ENCODE data around the gene SMYD4. TPM values are rescaled to one million over a fixed set of nuclear protein-coding genes. Genes with fewer than 3 reads are reported as not detected.
A peak's percentile ranks its signal among the peaks of the same experiment; 100 is the strongest.

SMYD4 gene
- total RNA-seq, 1 donor from 2014 or later = 8.8 TPM

DNA sequence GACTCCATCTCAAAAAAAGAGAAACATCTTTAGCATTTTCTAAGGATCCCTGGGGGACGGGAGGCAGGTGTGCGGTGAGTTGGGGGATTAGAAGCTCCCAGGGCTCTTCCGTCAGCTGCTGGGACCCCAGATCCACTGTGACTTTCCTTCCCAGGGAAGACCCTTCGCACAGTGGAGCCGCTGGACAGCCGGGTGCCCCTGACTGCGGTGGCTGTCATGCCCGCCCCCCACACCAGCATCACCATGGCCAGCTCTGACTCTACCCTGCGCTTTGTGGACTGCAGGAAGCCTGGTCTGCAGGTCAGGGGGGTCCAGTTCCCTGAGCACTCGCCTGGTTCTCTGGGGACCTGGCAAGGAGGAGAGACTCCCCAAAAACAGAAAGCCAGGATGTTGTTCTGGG, 94.3 kb downstream of the SMYD4 start:
- no peak for DNase-seq (ENCODE audit: low read depth)

DNA sequence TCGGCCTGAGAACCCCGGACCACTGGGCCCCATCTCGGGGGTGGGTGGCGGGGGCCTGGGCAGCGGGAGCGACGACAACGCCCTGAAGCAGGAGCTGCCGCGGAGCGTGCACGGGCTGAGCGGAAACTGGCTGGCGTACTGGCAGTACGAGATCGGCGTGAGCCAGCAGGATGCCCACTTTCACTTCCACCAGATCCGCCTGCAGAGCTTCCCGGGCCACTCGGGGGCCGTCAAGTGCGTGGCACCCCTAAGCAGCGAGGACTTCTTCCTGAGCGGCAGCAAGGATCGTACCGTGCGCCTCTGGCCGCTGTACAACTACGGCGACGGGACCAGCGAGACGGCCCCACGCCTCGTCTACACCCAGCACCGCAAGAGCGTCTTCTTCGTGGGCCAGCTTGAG, 95.9 kb downstream of the SMYD4 start:
- DNase-seq (ENCODE audit: low read depth) = no peak

DNA sequence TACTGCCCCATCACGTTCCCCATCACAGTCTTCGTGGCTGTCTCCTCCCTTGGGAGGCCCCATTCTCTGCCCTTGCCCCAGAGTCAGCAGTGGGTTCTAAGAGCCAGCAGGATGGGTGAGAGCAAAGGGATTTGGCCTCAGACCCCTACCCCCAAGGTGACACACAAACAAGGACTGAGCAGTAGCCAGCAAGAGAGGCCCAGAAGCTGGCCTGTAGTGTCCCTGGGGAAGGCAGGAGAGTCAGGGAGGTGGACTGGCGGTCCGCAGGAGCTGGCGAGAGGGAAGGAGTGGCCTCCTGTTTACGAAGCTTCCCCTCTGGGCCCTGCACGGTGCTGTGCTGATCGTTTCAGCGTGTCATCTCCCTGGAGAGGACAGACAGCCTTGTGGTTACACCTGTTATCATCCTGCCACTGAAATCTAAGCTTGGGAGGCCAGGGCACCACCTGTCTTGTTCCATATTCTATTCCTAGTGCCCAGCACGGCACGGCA, 96.8 kb downstream of the SMYD4 start:
- DNase-seq (ENCODE audit: low read depth) = peak; percentile 91

DNA sequence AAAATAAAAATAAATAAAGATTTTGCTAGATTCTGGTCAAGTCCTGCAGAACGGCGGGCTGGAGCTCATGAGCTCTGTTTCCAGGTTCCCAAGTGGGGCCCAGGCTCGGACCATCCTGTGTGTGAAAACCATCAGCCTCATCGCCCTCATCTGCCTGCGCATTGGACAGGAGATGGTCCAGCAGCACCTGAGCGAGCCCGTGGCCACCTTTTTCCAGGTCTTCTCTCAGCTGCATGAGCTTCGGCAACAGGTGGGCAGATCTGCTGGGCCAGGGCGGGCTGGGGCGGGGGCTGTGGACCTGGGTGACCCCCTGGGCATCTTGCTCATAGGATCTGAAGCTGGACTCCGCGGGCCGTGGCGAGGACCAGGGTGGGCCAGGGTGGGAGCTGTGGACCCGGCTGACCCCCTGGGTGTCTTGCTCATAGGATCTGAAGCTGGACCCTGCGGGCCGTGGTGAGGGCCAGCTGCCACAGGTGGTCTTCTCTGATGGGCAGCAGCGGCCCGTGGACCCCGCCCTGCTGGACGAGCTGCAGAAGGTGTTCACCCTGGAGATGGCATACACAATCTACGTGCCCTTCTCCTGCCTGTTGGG, 97.4 kb downstream of the SMYD4 start:
- DNase-seq (ENCODE audit: low read depth) = peak; percentile 41

DNA sequence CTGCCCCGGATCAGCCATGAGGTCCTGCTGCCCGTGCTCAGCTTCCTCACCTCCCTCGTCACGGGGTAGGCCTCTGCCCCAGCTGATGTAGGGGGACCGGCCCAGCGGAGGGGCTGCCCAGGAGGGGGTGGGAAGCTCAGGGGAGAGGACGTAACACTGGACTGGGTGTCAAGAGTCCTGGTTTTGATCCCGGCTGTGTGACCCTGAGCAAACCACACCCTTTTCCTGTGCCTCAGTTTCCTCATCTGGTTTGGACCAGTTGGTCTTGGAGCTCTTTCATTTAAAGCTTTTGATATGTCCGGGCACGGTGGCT, 98.6 kb downstream of the SMYD4 start:
- DNase-seq (ENCODE audit: low read depth) = no peak

DNA sequence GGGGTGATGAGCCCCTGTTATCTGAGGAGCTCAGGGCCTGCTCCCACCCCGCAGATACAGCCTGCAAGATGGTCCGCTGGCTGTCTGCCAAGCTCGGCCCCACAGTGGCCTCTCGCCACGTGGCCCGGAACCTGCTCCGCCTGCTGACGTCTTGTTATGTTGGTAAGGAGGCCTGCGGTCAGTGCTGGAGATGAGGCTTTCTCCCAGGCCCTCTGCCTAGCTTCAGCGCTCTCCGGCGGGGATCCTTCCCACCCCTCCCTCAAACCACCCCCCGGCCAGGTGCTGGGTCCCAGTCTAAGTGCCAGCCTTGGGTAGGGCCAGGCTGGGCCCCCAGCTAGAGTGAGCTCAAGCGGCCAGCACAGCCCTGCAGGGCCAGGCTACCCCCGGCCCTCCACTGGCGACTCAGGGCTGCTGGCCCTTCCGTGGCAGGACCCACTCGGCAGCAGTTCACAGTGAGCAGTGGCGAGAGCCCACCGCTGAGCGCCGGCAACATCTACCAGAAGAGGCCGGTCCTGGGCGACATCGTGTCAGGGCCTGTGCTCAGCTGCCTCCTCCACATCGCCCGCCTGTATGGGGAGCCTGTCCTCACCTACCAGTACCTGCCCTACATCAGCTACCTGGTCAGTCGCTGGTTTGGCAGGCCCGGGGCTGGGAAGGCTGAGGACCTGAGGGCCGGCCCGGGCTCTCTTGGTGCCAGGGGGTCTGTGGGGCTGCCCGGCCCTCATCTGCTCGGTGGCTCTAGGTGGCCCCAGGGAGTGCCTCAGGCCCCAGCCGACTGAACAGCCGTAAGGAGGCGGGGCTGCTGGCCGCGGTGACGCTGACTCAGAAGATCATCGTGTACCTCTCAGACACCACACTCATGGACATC, 99.1 kb downstream of the SMYD4 start:
- DNase-seq (ENCODE audit: low read depth) = peak; percentile 93

DNA sequence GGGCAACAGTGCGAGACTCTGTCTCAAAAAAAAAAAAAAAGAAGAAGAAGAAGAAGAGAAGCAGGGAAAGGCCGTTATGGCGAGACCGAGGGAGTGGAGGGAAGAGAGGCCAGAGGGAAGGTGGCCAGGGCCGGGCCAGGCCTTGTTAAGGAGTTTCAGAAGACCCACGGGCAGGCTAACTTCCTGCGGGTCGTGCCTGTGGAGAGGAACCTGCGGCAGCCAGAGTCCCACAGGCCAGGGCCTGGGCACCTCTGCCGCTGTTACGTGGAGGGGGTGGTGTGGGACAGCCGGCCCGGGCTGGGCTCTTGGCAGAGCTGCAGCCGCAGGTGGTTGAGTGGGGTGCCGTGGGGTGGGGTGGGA, 99.8 kb downstream of the SMYD4 start:
- no peak for DNase-seq (ENCODE audit: low read depth)

Other genes with a start within 250 kb of the SMYD4 start
- 13.9 and 15.6 TPM in 2 replicates for gene SLC43A2, start 201.1 kb downstream of the SMYD4 start, total RNA-seq
- gene SCARF1, start 184.2 kb downstream of the SMYD4 start, total RNA-seq = 0.05 and 0.19 TPM in 2 replicates
- gene RILP, start 180.0 kb downstream of the SMYD4 start, total RNA-seq = 11.0 and 20.1 TPM in 2 replicates
- gene PRPF8, start 145.0 kb downstream of the SMYD4 start, total RNA-seq = 86.1 and 89.3 TPM in 2 replicates
- 1.7 and 1.8 TPM in 2 replicates for gene TLCD2, start 119.5 kb downstream of the SMYD4 start, total RNA-seq
- 76.0 and 76.8 TPM in 2 replicates for gene WDR81, start 105.2 kb downstream of the SMYD4 start, total RNA-seq
- gene SERPINF2, start 87.0 kb downstream of the SMYD4 start, total RNA-seq = 0.67 and 2.0 TPM in 2 replicates
- 5,512 and 6,691 TPM in 2 replicates for gene SERPINF1, start 67.8 kb downstream of the SMYD4 start, total RNA-seq
- gene RPA1, start 103 bp upstream of the SMYD4 start, total RNA-seq = 11.3 and 11.6 TPM in 2 replicates
- gene RTN4RL1, start 195.4 kb upstream of the SMYD4 start, total RNA-seq = 0.96 and 1.9 TPM in 2 replicates
- 36.1 and 39.4 TPM in 2 replicates for gene DPH1, start 200.3 kb upstream of the SMYD4 start, total RNA-seq
- gene OVCA2, start 212.1 kb upstream of the SMYD4 start, total RNA-seq = 43.9 and 53.7 TPM in 2 replicates
- gene HIC1, start 225.2 kb upstream of the SMYD4 start, total RNA-seq = 2.9 and 6.8 TPM in 2 replicates

Measured in myocyte (in vitro differentiated cells).